NCI-H187 treated with DMSO at 0.1 percent for 48 hours (cell line): ENCODE data around the gene OBP2A.

Experiments used
- DNase-seq: peaks from one replicate; lab custom pipeline; 2025; lab: John Stamatoyannopoulos, UW

OBP2A gene

GRCh38 chr9:135552021-135552697 lies 6.2 kb downstream of the OBP2A start:
- DNase-seq: no peak

GRCh38 chr9:135552698-135553171 lies 6.8 kb downstream of the OBP2A start:
- no peak for DNase-seq

GRCh38 chr9:135554718-135555117 lies 8.8 kb downstream of the OBP2A start:
- no peak for DNase-seq

GRCh38 chr9:135555203-135555602 lies 9.3 kb downstream of the OBP2A start:
- DNase-seq: no peak

GRCh38 chr9:135555910-135556309 lies 10.0 kb downstream of the OBP2A start:
- DNase-seq: no peak

- no peak for DNase-seq
These were observed 13.7 kb downstream of the OBP2A start for GRCh38 chr9:135559606-135560005.

- no peak for DNase-seq
These were observed 15.7 kb downstream of the OBP2A start, which contains the start of gene PAEP for GRCh38 chr9:135561391-135562234. TSS of gene PAEP (plus strand) at chr9:135561756.

- DNase-seq: no peak
These were observed 16.4 kb downstream of the OBP2A start for GRCh38 chr9:135562235-135562745.

GRCh38 chr9:135563039-135563476 lies 17.1 kb downstream of the OBP2A start:
- DNase-seq: no peak

- no peak for DNase-seq
These were observed 17.9 kb downstream of the OBP2A start for GRCh38 chr9:135563858-135564257.

- DNase-seq: no peak
These were observed 19.3 kb downstream of the OBP2A start for GRCh38 chr9:135565141-135565628.

GRCh38 chr9:135565636-135566035 lies 19.7 kb downstream of the OBP2A start:
- DNase-seq: no peak

- DNase-seq: no peak
These were observed 20.6 kb downstream of the OBP2A start for GRCh38 chr9:135566552-135566951.

- DNase-seq: no peak
These were observed 21.4 kb downstream of the OBP2A start for GRCh38 chr9:135567311-135567710.

- no peak for DNase-seq
These were observed 22.1 kb downstream of the OBP2A start for GRCh38 chr9:135568026-135568425.

GRCh38 chr9:135570456-135570855 lies 24.5 kb downstream of the OBP2A start:
- DNase-seq: no peak

GRCh38 chr9:135572233-135572632 lies 26.3 kb downstream of the OBP2A start:
- no peak for DNase-seq

GRCh38 chr9:135573124-135573523 lies 27.2 kb downstream of the OBP2A start:
- no peak for DNase-seq

GRCh38 chr9:135574331-135574730 lies 28.4 kb downstream of the OBP2A start:
- no peak for DNase-seq

- DNase-seq: no peak
These were observed 29.0 kb downstream of the OBP2A start for GRCh38 chr9:135574943-135575342.

GRCh38 chr9:135575995-135576631 lies 30.2 kb downstream of the OBP2A start:
- DNase-seq: no peak

GRCh38 chr9:135577256-135577655 lies 31.3 kb downstream of the OBP2A start:
- DNase-seq: no peak
